ENCODE data around the gene KIF18A.
"Not testable (repeated sequence)": the region's sequence is repeated elsewhere in the genome, so short reads cannot be mapped to it uniquely, and the experiment has no call there.

Gene KIF18A

GRCh38 chr11:28106353-28107043, 1.5 kb downstream of the KIF18A start:
- FAIRE-seq: no peak

- no peak for FAIRE-seq
These were observed 2.1 kb downstream of the KIF18A start for GRCh38 chr11:28105869-28106268.

GRCh38 chr11:28104984-28105383, 3.0 kb downstream of the KIF18A start:
- FAIRE-seq: no peak

GRCh38 chr11:28104425-28104824, 3.5 kb downstream of the KIF18A start:
- no peak for FAIRE-seq

GRCh38 chr11:28102300-28102699, 5.7 kb downstream of the KIF18A start:
- not testable (repeated sequence) for FAIRE-seq

- no peak for FAIRE-seq
These were observed 7.3 kb downstream of the KIF18A start for GRCh38 chr11:28100665-28101064.

- FAIRE-seq: no peak
These were observed 8.2 kb downstream of the KIF18A start for GRCh38 chr11:28099715-28100114.

- FAIRE-seq: no peak
These were observed 9.7 kb downstream of the KIF18A start for GRCh38 chr11:28098257-28098656.

GRCh38 chr11:28092786-28093185, 15.2 kb downstream of the KIF18A start:
- FAIRE-seq: no peak

- no peak for FAIRE-seq
These were observed 17.8 kb downstream of the KIF18A start for GRCh38 chr11:28090052-28090749.

- no peak for FAIRE-seq
These were observed 18.6 kb downstream of the KIF18A start for GRCh38 chr11:28089378-28089777.

GRCh38 chr11:28087693-28088092, 20.3 kb downstream of the KIF18A start:
- not testable (repeated sequence) for FAIRE-seq

- FAIRE-seq: not testable (repeated sequence)
These were observed 20.8 kb downstream of the KIF18A start for GRCh38 chr11:28087192-28087591.

- FAIRE-seq: no peak
These were observed 21.4 kb downstream of the KIF18A start for GRCh38 chr11:28086569-28086968.

GRCh38 chr11:28083118-28083517, 24.8 kb downstream of the KIF18A start:
- FAIRE-seq: peak; percentile 50

- FAIRE-seq: no peak
These were observed 30.4 kb downstream of the KIF18A start for GRCh38 chr11:28077521-28077920.

GRCh38 chr11:28072321-28072720, 35.6 kb downstream of the KIF18A start:
- no peak for FAIRE-seq

GRCh38 chr11:28071305-28071704, 36.7 kb downstream of the KIF18A start:
- peak; percentile 91 for FAIRE-seq

GRCh38 chr11:28058333-28058732, 49.6 kb downstream of the KIF18A start:
- FAIRE-seq: no peak

GRCh38 chr11:28054821-28055220, 53.1 kb downstream of the KIF18A start:
- FAIRE-seq: peak; percentile 70

- peak; percentile 12 for FAIRE-seq
These were observed 58.4 kb downstream of the KIF18A start for GRCh38 chr11:28049338-28050216.

- no peak for FAIRE-seq
These were observed 59.1 kb downstream of the KIF18A start for GRCh38 chr11:28048812-28049211.

Measured in endometrium (tissue), 2 donors.